Astrocyte (in vitro differentiated cells and primary cell): ENCODE measurements around the gene MSL1. TPM values are rescaled to one million over a fixed set of nuclear protein-coding genes. Genes with fewer than 3 reads are reported as not detected.
A peak's percentile ranks its signal among the peaks of the same experiment; 100 is the strongest.

ENCODE experiments used
- DNase-seq: peaks from one replicate; pipeline ENCODE4 v3.0.0-alpha.2; 2010; ENCODE audit warnings: low read depth
- FAIRE-seq: peaks from 2 replicates; lab custom pipeline; 2011; peaks lifted over from hg19 to GRCh38; lab: Jason Lieb, UNC
- H2AFZ ChIP-seq: 2 replicates; pipeline ENCODE4 v1.6.0; 2012; ENCODE audit warnings: low read depth, low read length, inconsistent platforms
- H3K27ac ChIP-seq: 2 replicates; pipeline ENCODE4 v1.5.1; 2011; ENCODE audit warnings: low read depth, low read length, inconsistent platforms
- H3K27me3 ChIP-seq: 2 replicates; pipeline ENCODE4 v1.6.0; 2011; ENCODE audit warnings: low read length, inconsistent platforms; ENCODE audit not compliant: insufficient read depth
- H3K36me3 ChIP-seq: 2 replicates; pipeline ENCODE4 v1.5.1; 2011; ENCODE audit warnings: low read length, inconsistent platforms; ENCODE audit not compliant: insufficient read depth
- H3K4me1 ChIP-seq: 2 replicates; pipeline ENCODE4 v1.5.1; 2011; ENCODE audit warnings: low read length, inconsistent platforms; ENCODE audit not compliant: insufficient read depth
- H3K4me2 ChIP-seq: 2 replicates; pipeline ENCODE4 v1.6.0; 2012; ENCODE audit warnings: low read length, inconsistent platforms
- H3K4me3 ChIP-seq: 2 replicates; pipeline ENCODE4 v1.5.1; 2011; ENCODE audit warnings: low read depth, mild to moderate bottlenecking, low read length, inconsistent platforms; ENCODE audit not compliant: insufficient read depth
- H3K79me2 ChIP-seq: 2 replicates; pipeline ENCODE4 v1.6.0; 2012; ENCODE audit warnings: mild to moderate bottlenecking, low read length, inconsistent platforms; ENCODE audit not compliant: insufficient read depth
- H3K9ac ChIP-seq: 2 replicates; pipeline ENCODE4 v1.6.0; 2012; ENCODE audit warnings: mild to moderate bottlenecking, low read length, inconsistent platforms
- H3K9me3 ChIP-seq: 2 replicates; pipeline ENCODE4 v1.5.1; 2012; ENCODE audit warnings: low read depth, mild to moderate bottlenecking, low read length, inconsistent platforms; ENCODE audit not compliant: insufficient read depth
- H4K20me1 ChIP-seq: 2 replicates; pipeline ENCODE4 v1.6.0; 2012; ENCODE audit warnings: low read length, inconsistent platforms; ENCODE audit not compliant: insufficient read depth
- H3K27ac Mint-ChIP-seq: one replicate; pipeline ENCODE4 v1.8.0; 2021; ENCODE audit warnings: mild to moderate bottlenecking, mixed read lengths; ENCODE audit not compliant: unreplicated experiment
- H3K27me3 Mint-ChIP-seq: one replicate; pipeline ENCODE4 v1.8.0; 2021; ENCODE audit warnings: low read depth, mixed read lengths; ENCODE audit not compliant: unreplicated experiment
- H3K36me3 Mint-ChIP-seq: one replicate; pipeline ENCODE4 v1.8.0; 2021; ENCODE audit warnings: low read depth, mixed read lengths; ENCODE audit not compliant: unreplicated experiment
- H3K4me1 Mint-ChIP-seq: one replicate; pipeline ENCODE4 v1.8.0; 2021; ENCODE audit warnings: low read depth, mixed read lengths; ENCODE audit not compliant: unreplicated experiment
- H3K4me3 Mint-ChIP-seq: one replicate; pipeline ENCODE4 v1.8.0; 2021; ENCODE audit warnings: mild to moderate bottlenecking, moderate library complexity, mixed read lengths; ENCODE audit not compliant: unreplicated experiment
- H3K9me3 Mint-ChIP-seq: one replicate; pipeline ENCODE4 v1.8.0; 2021; ENCODE audit warnings: mild to moderate bottlenecking, mixed read lengths; ENCODE audit not compliant: unreplicated experiment
- CTCF ChIP-seq: IDR thresholded peaks from 2 replicates; pipeline ENCODE4 v1.5.1; 2011; ENCODE audit warnings: low read depth, mild to moderate bottlenecking, inconsistent platforms, low read length, moderate library complexity; ENCODE audit not compliant: insufficient read depth
- EZH2 ChIP-seq: IDR thresholded peaks from 2 replicates; pipeline ENCODE4 v1.6.1; 2012; ENCODE audit warnings: mild to moderate bottlenecking, low read length, inconsistent platforms; ENCODE audit not compliant: insufficient read depth
- total RNA-seq: library from RNA; stranded (reverse); gene quantifications from 2 replicates; pipeline ENCODE4 v1.2.1, GENCODE V29; 2021

The MSL1 gene
- total RNA-seq, 1 donor from 2014 or later = 81.9 TPM

- Histone ChIP-seq H3K27ac (peak overlapping the region; percentile 25), H3K4me3 (no peak overlapping the region), H3K4me1 (peaks cover 79% of the 10 kb centered on the region), H3K79me2 (no peaks in the 10 kb centered on the region), H3K36me3 (no peaks in the 10 kb centered on the region), H4K20me1 (no peaks in the 10 kb centered on the region), H3K9me3 (no peaks in the 10 kb centered on the region), H3K4me2 (peak overlapping the region; percentile 83), H3K9ac (no peak overlapping the region), H2AFZ (no peak overlapping the region), H3K27me3 (no peaks in the 10 kb centered on the region)
- no peak for FAIRE-seq
- Mint-ChIP-seq H3K36me3 (no peaks in the 10 kb centered on the region), H3K4me1 (peaks cover 74% of the 10 kb centered on the region), H3K27me3 (no peaks in the 10 kb centered on the region), H3K9me3 (no peaks in the 10 kb centered on the region), H3K27ac (no peak overlapping the region), H3K4me3 (no peak overlapping the region)
- TF ChIP-seq EZH2 = no peak
- TF ChIP-seq CTCF = no peak
- DNase-seq = no peak
Measured at GRCh38 chr17:40110026-40110845, 11.5 kb upstream of the MSL1 start.

GRCh38 chr17:40111221-40112128 is 10.3 kb upstream of the MSL1 start:
- H3K4me3 Mint-ChIP-seq = peak overlapping the region; percentile 36
- no peak for FAIRE-seq
- no peaks in the 10 kb centered on the region for H3K27me3 ChIP-seq

More at GRCh38 chr17:40111221-40112128, 10.3 kb upstream of the MSL1 start:
- Histone ChIP-seq H3K27ac (peak overlapping the region; percentile 25), H3K36me3 (no peaks in the 10 kb centered on the region), H3K4me1 (peaks cover 79% of the 10 kb centered on the region), H2AFZ (peak overlapping the region; percentile 41), H3K79me2 (no peaks in the 10 kb centered on the region), H3K4me3 (peak overlapping the region; percentile 19), H3K9me3 (no peaks in the 10 kb centered on the region), H3K4me2 (peak overlapping the region; percentile 83), H3K9ac (peak overlapping the region; percentile 41), H4K20me1 (no peaks in the 10 kb centered on the region)
- H3K36me3 Mint-ChIP-seq = no peaks in the 10 kb centered on the region
- peak overlapping the region; percentile 73 for H3K27ac Mint-ChIP-seq
- H3K4me1 Mint-ChIP-seq = peaks cover 68% of the 10 kb centered on the region
- TF ChIP-seq EZH2 = no peak
- TF ChIP-seq CTCF = peak; percentile 66
- H3K27me3 Mint-ChIP-seq = no peaks in the 10 kb centered on the region
- H3K9me3 Mint-ChIP-seq = no peaks in the 10 kb centered on the region
- DNase-seq = peak; percentile 98
